ENCODE data around the gene GNAT1. TPM values are rescaled to one million over a fixed set of nuclear protein-coding genes. Genes with fewer than 3 reads are reported as not detected.
A peak's percentile ranks its signal among the peaks of the same experiment; 100 is the strongest.

The GNAT1 gene
- polyA plus RNA-seq, 1 donor (not counting 4 experiments of a cell fraction or from before 2014, with no cell fraction given), result 0.12 TPM

GRCh38 chr3:50235716-50236483 is 44.5 kb downstream of the GNAT1 start, which contains the start of gene GNAI2:
TSS of gene GNAI2 (plus strand) at chr3:50236204. CDS start at chr3:50236336, 132 bp downstream.
- dilution Hi-C loops (cut with MboI; ENCODE audit: extremely low pct_ligation_motif_present, low sequenced_read_pairs), result no loop called here
- H3K27ac ChIP-seq (ENCODE audit: control insufficient read depth, insufficient read depth, low read length), result peak within 1 kb of the TSS; percentile 76
- H3K9me3 ChIP-seq (ENCODE audit: control insufficient read depth, low read depth, low read length), result no peaks in the 10 kb centered on the region
- peak within 1 kb of the TSS; percentile 98 for H3K4me2 ChIP-seq (ENCODE audit: control insufficient read depth, extremely low read depth, insufficient read depth, low read depth, low read length)
- H3K4me3 ChIP-seq (ENCODE audit: control insufficient read depth in 2 of 3, extremely low read depth in 1 of 3, insufficient read depth in 2 of 3, low read depth in 1 of 3, low read length in 3 of 3), result peak within 1 kb of the TSS; percentile 76 to 98 (median 97)
- peaks cover 8 to 11% of the 10 kb centered on the region in 2 experiments for H3K36me3 ChIP-seq (ENCODE audit: control insufficient read depth in 2 of 2, extremely low read depth in 1 of 2, insufficient read depth in 2 of 2, low read length in 2 of 2)
- no peak for TF ChIP-seq EZH2 (IDR thresholded peaks at IDR 0.05; ENCODE audit: low read length)
- TF ChIP-seq CTCF (optimal IDR thresholded peaks at IDR 0.05 in 1 of 3, IDR thresholded peaks at IDR 0.05 in 1 of 3, conservative IDR thresholded peaks at IDR 0.05 in 1 of 3; ENCODE audit: extremely low read depth in 1 of 3, insufficient read depth in 2 of 3, low read length in 3 of 3), result no peak
- peaks cover 19% of the 10 kb centered on the region for H3K4me1 ChIP-seq (ENCODE audit: control insufficient read depth, extremely low read depth, insufficient read depth, low read length)
- peak within 1 kb of the TSS; percentile 32 for H2AFZ ChIP-seq (ENCODE audit: control insufficient read depth, low read length)
- no peaks in the 10 kb centered on the region for H3K9me1 ChIP-seq (ENCODE audit: control insufficient read depth, extremely low read depth, insufficient read depth, low read length)
- H3K79me2 ChIP-seq (ENCODE audit: control insufficient read depth, insufficient read depth, low read length), result peaks cover 48% of the 10 kb centered on the region
- peaks cover 4% of the 10 kb centered on the region for H4K20me1 ChIP-seq (ENCODE audit: control insufficient read depth, extremely low read depth, insufficient read depth, low read length)
- H3K9ac ChIP-seq (ENCODE audit: control insufficient read depth, extremely low read depth, insufficient read depth, low read length), result peak within 1 kb of the TSS; percentile 88
- FAIRE-seq (peak; percentile 72), DNase-seq (ENCODE audit: low read depth, low spot score) (peak; percentile 84)
- no peaks in the 10 kb centered on the region for H3K27me3 ChIP-seq (ENCODE audit: control insufficient read depth, extremely low read depth, insufficient read depth, low read length)

GRCh38 chr3:50236484-50237132 is 45.2 kb downstream of the GNAT1 start:
- Histone ChIP-seq H3K4me3 (ENCODE audit: control insufficient read depth in 2 of 3, extremely low read depth in 1 of 3, insufficient read depth in 2 of 3, low read depth in 1 of 3, low read length in 3 of 3) (peak overlapping the region; percentile 76 to 98 (median 97)), H3K79me2 (ENCODE audit: control insufficient read depth, insufficient read depth, low read length) (peaks cover 55% of the 10 kb centered on the region), H3K9ac (ENCODE audit: control insufficient read depth, extremely low read depth, insufficient read depth, low read length) (peak overlapping the region; percentile 88), H4K20me1 (ENCODE audit: control insufficient read depth, extremely low read depth, insufficient read depth, low read length) (peaks cover 11% of the 10 kb centered on the region), H3K36me3 (ENCODE audit: control insufficient read depth in 2 of 2, extremely low read depth in 1 of 2, insufficient read depth in 2 of 2, low read length in 2 of 2) (peaks cover 8 to 11% of the 10 kb centered on the region in 2 experiments), H3K4me1 (ENCODE audit: control insufficient read depth, extremely low read depth, insufficient read depth, low read length) (peaks cover 25% of the 10 kb centered on the region), H3K9me3 (ENCODE audit: control insufficient read depth, low read depth, low read length) (no peaks in the 10 kb centered on the region), H3K9me1 (ENCODE audit: control insufficient read depth, extremely low read depth, insufficient read depth, low read length) (peaks cover 2% of the 10 kb centered on the region), H3K27ac (ENCODE audit: control insufficient read depth, insufficient read depth, low read length) (peak overlapping the region; percentile 76), H3K27me3 (ENCODE audit: control insufficient read depth, extremely low read depth, insufficient read depth, low read length) (no peaks in the 10 kb centered on the region), H2AFZ (ENCODE audit: control insufficient read depth, low read length) (no peak overlapping the region), H3K4me2 (ENCODE audit: control insufficient read depth, extremely low read depth, insufficient read depth, low read depth, low read length) (peak overlapping the region; percentile 98)
- DNase-seq (ENCODE audit: low read depth, low spot score) (no peak), FAIRE-seq (no peak)
- TF ChIP-seq CTCF (optimal IDR thresholded peaks at IDR 0.05 in 1 of 3, IDR thresholded peaks at IDR 0.05 in 1 of 3, conservative IDR thresholded peaks at IDR 0.05 in 1 of 3; ENCODE audit: extremely low read depth in 1 of 3, insufficient read depth in 2 of 3, low read length in 3 of 3) (no peak), EZH2 (IDR thresholded peaks at IDR 0.05; ENCODE audit: low read length) (no peak)
- dilution Hi-C loops (cut with MboI; ENCODE audit: extremely low pct_ligation_motif_present, low sequenced_read_pairs), result no loop called here
